Stomach (tissue), 4 donors: ENCODE results near the gene TRIOBP.

ENCODE experiments used
- CTCF ChIP-seq, 7 experiments: fragments of 450-650 bp in 4 of 7; fragments of 200-600 bp in 3 of 7; sonication (generic) in 3 of 7; IDR thresholded peaks; one replicate each; pipeline ENCODE4 v1.5.1; 2016 to 2019; ENCODE audit warnings: antibody characterized with exemption in 7 of 7, control low read depth in 2 of 7, mild to moderate bottlenecking in 1 of 7
- EP300 ChIP-seq: sonication (generic); formaldehyde crosslinking; IDR thresholded peaks from one replicate; pipeline ENCODE4 v1.6.1; 2017; ENCODE audit warnings: antibody characterized with exemption
- POLR2A ChIP-seq, 4 donors: fragments of 450-650 bp; IDR thresholded peaks; one replicate each; pipeline ENCODE4 v1.6.1; 2016; ENCODE audit warnings: antibody characterized with exemption in 4 of 4, control low read depth in 2 of 4, mild to moderate bottlenecking in 1 of 4, moderate library complexity in 1 of 4

GRCh38 chr22:37728620-37729019 is 31.8 kb downstream of the TRIOBP start:
- TF ChIP-seq EP300 (no peak), CTCF (IDR thresholded peaks at IDR 0.05) (no peak), POLR2A (IDR thresholded peaks at IDR 0.05) (no peak)
